GM21737 (cell line): ENCODE measurements around the gene PRDM16.

Experiments
- ATAC-seq: cut with Tn5 transposase; IDR thresholded peaks from one replicate; pipeline ENCODE4 v1.9.1; 2021; ENCODE audit warnings: mild to moderate bottlenecking, moderate library complexity; ENCODE audit not compliant: unreplicated experiment

PRDM16 gene

DNA sequence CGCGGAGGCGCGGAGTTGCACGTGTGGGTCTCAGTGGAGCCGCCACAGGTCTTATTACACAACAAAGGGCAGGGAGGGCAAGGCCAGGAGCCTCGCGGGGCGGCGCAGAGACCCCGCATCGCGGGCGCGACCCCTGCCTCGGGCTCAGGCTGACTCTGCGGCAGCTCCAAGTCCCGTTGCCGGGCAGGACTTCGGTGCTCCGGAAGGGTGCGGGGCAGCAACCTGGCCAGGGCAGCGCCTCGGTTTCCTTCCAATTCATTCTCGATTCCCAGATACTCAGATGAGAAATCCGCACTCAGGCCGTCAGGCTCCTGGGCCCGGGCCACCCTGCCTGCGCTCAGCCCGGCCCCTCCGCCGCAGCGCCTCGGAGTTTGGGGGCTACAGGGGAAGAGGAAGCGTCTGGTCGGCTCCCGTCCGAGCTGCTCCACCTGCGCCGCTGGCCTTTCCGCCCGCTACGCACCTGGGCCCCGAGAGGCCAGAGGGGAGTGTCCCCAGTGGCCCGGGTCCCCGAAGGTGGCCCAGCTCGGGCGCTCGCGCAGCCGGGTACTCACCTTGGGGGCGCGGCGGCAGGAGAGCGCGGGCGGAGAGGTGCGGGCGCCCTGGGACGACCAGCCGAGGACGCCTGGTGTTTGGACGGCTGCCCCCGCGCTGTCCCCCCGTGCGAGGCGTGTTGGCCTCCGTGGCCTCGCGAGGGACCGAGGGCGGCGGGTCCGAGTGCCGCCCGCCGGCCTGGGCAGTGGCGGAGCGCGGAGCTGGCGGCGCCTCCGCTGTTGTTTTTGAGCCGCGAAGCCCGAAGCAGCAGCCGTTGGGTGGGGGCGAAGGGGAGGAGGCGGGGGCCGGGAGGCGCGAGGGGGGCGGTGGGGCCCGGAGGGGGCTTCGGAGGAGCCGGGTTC, 1.1 kb upstream of the PRDM16 start:
- ATAC-seq, result no peak

GRCh38 chr1:3069491-3070308, 697 bp downstream of the PRDM16 start:
- no peak for ATAC-seq

GRCh38 chr1:3070309-3070643, 1.3 kb downstream of the PRDM16 start:
- ATAC-seq, result no peak

DNA sequence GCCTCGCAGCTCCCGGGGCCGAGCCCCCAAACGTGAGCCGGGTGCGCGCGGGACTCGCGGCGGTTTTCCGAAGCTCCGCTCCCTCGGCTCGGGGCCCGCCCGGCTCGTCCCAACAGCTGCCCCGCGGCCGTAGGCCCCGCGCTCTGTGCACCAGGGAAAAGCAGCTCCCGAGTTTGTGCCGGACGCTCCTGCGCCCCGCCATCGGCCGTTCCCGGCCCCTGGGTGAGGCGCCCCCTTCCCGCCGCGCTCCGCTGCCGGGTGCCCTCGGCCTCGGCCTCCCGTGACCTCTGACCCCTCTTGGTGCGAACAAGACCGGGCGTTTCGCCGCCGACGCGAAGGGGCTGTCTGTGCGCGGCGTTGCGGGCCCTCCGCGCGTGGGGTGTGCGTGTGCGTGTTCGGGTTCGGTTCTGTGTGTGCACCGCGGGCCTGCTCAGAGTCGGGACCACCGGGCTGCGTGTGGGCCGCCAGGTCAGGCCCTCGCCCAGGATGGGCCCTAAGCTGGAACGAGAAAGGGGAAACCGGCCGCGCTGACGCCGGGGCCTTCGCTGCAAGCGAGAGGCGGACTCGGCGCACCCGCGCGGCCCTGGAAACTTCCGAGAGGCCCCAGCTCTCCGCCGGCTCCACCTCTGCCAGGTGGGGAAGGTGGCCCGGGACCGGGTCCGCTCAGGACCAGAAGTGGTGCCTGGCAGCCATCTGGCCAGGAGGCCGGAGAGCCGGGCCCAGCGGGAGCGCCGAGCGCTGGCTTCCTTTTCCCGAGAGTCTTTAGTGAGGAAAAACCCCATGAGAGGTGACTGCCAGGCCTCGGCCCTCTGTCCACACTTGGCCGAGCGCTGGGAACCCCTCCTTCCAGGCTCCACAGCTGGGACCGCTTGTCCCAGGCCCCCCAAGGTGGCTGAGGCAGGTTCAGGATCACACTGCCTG, 1.9 kb downstream of the PRDM16 start:
- ATAC-seq, result no peak

- no peak for ATAC-seq
These were observed 2.8 kb downstream of the PRDM16 start for GRCh38 chr1:3071565-3072390.

DNA sequence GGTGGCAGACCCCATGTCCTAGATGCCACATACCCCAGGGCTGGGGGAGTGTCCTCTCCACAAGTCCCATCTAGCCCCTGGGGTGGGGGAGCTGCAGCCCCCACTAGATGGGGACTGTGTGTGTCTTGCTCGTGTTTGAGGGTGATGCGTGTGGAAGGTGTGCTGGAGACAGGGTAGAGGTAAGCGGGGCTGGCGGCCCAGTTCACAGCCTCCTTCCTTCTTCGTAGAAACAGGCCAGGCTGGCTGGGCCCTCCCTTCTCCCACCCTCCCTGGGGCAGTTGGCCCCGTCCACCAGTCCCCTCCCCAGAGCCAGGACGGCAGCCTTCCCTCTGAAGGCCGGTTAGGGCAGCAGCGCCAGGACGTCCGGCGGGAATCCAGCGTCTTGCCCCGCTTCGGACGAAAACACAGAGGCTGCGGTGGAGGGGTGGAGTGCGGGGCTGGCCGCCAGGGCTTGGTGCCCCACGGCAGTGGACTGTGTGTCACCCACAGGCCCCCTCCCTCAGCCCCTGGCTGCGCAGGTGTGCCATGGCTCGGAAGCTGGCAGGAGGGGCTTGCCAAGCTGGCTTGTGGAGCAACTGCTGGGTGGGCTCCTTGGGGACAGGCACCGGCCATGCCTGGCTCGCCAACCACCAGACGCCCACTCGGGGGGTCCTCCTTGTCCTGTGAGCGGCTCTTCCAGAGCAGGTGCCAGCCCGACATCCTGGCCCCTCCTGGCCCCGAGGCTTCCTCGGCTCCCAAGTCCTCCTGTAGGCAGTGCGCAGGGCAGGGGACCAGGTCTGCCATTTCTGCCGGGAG, 3.6 kb downstream of the PRDM16 start:
- ATAC-seq, result no peak

GRCh38 chr1:3073186-3073488, 4.1 kb downstream of the PRDM16 start:
- ATAC-seq, result no peak

- no peak for ATAC-seq
These were observed 4.7 kb downstream of the PRDM16 start for GRCh38 chr1:3073489-3074296.

DNA sequence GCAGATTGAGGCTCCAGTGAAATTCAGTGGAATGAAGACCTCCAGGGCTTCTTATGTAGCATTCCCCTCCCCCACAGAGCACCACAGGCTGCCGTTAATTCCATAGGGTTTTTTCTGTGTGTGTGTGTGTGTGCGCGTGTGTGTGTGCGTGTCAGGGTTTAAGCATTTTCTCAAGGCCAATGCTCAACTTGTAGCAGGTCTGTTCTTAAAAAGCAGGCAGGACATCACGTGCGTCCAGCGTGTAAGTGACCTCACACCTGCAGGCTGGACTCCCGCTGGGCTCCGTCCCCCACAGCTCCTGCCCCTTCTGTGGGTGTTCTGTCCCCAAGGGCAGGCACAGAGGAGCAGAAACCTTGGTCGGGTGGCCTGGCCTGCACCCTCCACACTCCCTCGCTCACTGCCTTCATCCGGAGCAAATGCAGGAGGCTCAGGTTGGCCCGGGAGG, 5.3 kb downstream of the PRDM16 start:
- no peak for ATAC-seq

DNA sequence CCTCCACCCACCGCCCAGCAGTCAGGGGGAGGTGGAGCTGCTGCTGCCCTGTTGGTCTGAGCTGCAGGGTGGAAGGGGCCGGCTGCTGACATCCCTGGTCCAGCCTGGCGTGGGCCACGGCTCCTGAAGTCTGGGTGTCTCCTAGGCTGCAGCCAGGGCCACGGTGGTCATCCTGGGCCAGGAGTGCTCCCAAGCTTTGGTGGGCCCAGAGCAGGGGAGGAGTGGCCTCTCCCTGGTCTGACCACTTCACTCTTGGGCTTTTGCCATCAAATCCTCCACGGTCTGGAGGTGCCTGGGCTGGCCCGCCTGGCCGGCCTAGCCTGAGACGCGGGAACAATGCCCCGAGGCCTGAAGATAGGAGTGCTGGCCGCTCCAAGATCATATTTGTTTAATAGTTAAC, 5.8 kb downstream of the PRDM16 start:
- no peak for ATAC-seq

DNA sequence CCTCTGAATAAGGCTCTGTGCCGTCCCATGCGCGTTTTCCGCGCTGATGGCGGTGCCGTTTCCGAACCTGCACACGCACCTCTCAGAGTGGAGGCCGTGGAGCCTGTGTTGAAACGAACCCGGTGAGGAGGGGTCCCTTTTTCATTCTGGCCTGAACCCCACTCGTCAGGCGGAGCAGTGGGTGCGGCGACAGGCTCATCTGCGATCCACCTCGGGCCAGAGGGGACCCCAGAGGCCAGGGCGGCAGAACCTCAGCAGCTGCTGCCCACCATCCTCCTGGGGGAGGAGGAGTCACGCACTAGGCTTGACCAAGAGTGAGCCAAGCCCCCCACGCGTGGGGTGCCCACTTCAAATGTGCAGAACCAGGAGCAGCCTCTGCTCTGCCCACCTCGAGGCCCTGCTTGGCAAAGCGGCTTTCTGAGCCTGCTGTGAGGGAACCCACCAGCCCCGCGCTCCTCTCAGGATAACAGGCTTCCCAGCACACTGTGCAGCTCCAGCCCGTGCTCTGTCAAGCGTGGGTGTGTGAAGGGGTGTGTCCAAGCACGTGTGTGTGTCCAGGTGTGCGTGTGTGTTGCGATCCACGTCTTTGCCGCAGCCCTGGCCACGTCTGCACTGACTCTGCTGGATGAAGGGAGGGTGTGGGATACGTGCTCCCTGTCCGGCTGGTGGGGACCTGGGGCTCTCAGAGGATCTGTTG, 6.8 kb downstream of the PRDM16 start:
- ATAC-seq, result no peak

- ATAC-seq, result no peak
These were observed 7.3 kb downstream of the PRDM16 start for GRCh38 chr1:3076363-3076740.

DNA sequence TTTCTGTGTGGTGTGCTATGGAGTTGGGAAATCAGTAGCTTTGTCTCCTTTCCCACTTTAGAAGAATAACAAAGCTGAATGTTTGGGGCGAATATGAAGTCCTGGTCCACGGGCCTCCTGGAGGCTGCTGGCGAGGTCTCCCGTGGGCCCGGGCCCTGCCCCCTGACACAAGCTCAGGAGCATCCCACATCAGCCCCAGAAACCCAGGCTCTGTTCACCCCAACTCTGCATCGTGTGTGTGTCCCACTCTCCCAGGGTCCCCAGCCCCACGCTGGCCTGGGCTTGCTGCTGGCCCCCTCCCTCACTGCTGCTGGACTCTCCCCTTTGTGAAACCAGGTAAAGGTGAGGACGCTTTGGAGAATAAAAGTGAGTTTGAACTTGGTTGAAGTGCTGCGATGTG, 8.1 kb downstream of the PRDM16 start:
- ATAC-seq, result no peak

GRCh38 chr1:3077561-3077960, 8.6 kb downstream of the PRDM16 start:
- no peak for ATAC-seq

- ATAC-seq, result no peak
These were observed 9.4 kb downstream of the PRDM16 start for GRCh38 chr1:3078430-3078861.

DNA sequence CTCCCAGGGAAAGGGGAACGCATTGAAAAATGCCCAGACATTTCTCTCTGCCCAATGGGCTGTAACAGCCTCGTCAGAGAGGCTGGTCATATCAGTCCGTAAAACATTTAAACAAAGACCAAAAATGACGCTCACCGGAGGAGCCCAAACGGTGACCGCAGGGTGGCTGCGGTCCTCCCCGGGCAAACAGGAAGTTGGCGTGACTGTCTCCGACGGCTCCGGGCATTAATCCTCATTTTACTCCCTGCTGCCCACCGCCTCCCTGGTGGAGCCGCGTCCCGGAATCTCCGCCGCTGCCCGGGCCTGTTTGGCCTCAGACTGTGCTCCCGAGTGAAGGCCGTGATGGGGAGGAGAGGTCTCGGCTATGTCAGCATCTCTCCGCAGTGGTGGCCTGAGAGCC, 9.9 kb downstream of the PRDM16 start:
- ATAC-seq, result no peak

- no peak for ATAC-seq
These were observed 10.5 kb downstream of the PRDM16 start for GRCh38 chr1:3079381-3080052.
